ENCODE measurements around the gene ASL.
"Not testable (repeated sequence)": the region's sequence is repeated elsewhere in the genome, so short reads cannot be mapped to it uniquely, and the experiment has no call there.

ASL gene

DNA sequence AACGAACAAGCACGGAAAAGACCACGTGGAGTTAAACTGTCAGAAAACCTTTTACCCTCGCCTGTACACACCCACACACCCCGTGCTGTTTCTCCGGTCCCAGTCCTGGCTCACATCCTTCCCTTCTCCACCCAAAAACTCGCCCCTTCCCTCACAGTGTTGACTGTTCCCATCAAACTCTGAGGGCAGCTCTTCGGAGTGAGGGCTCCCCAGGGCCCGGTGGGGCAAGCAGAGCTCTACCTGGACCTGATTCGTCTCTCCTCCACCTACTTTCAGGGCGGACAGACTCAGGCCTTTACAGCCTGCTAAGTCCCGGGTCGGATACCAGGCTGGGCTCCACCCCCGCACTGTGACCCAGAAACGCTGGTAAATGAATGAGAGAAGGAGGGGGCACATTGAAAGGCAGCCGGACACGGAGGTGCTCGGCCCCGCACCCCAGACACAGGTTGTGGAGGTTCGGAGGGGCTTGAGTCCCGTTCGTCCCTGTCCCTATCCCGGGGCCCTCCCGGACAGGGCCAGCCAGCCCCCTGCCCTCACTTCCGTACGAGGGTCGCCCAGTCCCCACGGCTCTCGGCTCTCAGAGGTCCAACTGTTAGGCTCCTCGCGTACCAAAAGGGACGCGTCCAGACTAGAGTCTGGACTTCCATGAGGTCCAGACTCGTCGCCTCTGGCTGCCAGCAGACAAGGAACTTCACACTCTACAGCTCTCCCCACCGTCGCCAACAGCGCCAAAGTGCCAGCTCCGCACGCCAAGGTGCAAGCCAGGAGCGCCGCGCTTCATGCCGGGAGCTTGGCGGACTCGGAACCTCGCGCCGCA is 31.7 kb upstream of the ASL start:
- DNase-seq (ENCODE audit: insufficient read length, low spot score) (no peak), FAIRE-seq (no peak)
- TF ChIP-seq, protein P1, sequence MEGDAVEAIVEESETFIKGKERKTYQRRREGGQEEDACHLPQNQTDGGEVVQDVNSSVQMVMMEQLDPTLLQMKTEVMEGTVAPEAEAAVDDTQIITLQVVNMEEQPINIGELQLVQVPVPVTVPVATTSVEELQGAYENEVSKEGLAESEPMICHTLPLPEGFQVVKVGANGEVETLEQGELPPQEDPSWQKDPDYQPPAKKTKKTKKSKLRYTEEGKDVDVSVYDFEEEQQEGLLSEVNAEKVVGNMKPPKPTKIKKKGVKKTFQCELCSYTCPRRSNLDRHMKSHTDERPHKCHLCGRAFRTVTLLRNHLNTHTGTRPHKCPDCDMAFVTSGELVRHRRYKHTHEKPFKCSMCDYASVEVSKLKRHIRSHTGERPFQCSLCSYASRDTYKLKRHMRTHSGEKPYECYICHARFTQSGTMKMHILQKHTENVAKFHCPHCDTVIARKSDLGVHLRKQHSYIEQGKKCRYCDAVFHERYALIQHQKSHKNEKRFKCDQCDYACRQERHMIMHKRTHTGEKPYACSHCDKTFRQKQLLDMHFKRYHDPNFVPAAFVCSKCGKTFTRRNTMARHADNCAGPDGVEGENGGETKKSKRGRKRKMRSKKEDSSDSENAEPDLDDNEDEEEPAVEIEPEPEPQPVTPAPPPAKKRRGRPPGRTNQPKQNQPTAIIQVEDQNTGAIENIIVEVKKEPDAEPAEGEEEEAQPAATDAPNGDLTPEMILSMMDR (IDR thresholded peaks at IDR 0.05; ENCODE audit: insufficient read depth, missing control alignments), result no peak

DNA sequence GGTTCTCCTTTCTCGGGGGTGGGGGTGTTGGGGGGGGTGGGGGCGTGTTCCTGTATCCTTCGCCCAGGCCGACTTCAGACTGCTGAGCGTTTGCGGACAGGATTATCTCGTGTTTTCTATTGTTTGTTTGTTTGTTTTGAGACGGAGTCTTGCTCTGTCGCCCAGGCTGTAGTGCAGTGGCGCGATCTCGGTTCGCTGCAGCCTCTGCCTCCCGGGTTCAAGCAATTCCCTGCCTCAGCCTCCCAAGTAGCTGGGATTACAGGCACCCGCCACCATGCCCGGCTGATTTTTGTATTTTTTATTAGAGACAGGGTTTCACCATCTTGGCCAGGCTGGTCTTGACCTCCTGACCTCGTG is 31.1 kb upstream of the ASL start:
- not testable (repeated sequence) for FAIRE-seq; DNase-seq (ENCODE audit: insufficient read length, low spot score)

DNA sequence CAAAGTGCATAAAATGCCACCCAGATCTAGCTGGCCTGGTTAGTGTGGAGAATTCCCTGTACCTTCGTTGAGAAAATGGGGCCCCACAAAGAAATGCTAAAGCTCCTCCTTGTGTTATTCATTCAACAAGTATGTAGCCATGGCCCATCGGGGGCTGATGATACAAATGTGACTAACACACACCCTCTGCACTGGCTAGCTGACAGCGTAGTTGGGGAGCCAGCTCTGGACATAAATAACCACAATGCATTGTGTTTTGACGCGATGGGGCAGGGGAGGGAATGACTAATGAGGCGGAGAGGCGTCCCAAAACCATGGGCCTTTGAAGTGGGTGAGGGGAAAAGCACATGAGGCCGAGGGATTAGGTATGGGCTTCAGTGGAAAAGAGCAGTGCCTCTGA is 28.2 kb upstream of the ASL start:
- TF ChIP-seq, protein P1 (IDR thresholded peaks at IDR 0.05; ENCODE audit: insufficient read depth, missing control alignments), result no peak
- no peak for DNase-seq (ENCODE audit: insufficient read length, low spot score)
- FAIRE-seq, result no peak

DNA sequence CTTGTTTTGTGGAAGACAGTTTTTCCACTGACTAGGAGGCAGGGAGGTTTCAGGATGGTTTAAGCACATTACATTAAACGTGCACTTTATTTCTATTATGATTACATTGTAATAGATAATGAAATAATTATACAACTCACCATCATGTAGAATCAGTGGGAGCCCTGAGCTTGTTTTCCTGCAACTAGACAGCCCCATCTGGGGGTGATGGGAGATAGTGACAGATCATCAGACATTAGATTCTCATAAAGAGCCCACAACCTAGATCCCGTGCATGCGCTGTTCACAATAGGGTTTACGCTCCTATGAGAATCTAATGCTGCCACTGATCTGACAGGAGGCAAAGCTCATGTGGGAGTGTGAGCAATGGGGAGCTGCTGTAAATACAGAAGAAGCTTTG is 25.7 kb upstream of the ASL start:
- not testable (repeated sequence) for DNase-seq (ENCODE audit: insufficient read length, low spot score); FAIRE-seq

DNA sequence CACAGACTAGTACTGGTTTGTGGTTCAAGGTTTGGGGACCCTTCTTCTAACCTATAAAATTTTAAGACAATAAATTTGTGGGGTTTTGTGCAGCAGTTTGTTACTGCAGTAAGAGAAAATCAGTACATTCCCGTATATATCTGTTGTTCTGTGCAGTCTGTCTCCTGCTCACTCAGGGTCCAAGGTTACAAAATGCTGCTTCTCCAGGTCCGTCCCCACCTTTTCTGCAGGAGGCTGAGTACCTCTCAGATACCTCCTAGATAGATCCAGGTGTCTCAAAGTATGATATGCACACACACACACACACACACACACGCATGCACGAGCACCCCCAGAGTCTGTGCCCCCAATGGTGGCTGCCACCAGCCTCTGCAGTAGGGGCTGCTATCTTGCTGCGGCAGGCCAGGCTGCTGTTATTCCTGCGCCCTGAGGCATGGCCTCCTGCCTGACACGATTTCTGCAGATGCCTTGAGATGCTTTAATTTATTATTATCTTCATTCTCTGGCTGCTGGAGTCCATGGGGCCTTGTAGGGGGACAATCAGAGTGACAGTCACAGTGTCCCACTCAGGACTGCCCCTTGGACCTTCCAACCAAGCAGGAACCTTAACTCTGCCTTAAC is 25.2 kb upstream of the ASL start:
- no peak for DNase-seq (ENCODE audit: insufficient read length, low spot score)
- FAIRE-seq, result no peak
- TF ChIP-seq, protein P1 (IDR thresholded peaks at IDR 0.05; ENCODE audit: insufficient read depth, missing control alignments), result no peak

DNA sequence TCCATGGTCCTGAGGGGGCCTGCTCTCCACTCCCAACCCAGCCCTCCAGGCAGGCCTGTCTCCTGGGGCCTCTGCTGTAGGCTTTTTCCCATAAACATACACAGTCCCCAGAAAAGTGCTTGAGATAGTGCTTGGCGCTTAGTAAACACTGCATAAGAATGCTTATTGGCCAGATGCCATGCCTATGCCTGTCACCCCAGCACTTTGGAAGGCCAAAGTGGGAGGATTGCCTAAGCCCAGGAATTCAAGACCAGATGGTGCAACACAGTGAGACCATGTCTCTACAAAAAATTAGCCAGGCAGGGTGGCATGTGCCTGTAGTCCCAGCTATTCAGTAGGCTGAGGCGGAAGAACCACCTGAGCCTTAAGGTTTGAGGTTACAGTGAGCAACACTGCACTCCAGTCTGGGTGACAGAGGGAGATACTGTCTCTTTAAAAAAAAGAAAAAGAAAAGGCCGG is 24.6 kb upstream of the ASL start:
- TF ChIP-seq, protein P1 (IDR thresholded peaks at IDR 0.05; ENCODE audit: insufficient read depth, missing control alignments), result no peak
- FAIRE-seq (no peak), DNase-seq (ENCODE audit: insufficient read length, low spot score) (no peak)

DNA sequence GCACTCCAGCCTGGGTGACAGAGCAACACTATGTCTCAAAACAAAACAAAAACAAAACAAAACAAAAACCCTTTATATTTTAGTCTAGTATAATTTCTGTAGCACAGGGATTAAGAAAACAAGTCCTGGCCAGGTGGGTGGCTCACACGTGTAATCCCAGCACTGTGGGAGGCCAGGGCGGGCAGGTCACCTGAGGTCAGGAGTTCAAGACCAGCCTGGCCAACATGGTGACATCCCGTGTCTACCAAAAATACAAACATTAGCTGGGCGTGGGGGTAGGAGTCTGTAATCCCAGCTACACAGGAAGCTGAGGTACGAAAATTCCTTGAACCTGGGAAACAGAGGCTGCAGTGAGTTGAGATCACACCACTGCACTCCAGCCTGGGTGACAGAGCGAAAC is 23.2 kb upstream of the ASL start:
- FAIRE-seq, result no peak
- TF ChIP-seq, protein P1 (IDR thresholded peaks at IDR 0.05; ENCODE audit: insufficient read depth, missing control alignments), result no peak
- DNase-seq (ENCODE audit: insufficient read length, low spot score), result no peak

DNA sequence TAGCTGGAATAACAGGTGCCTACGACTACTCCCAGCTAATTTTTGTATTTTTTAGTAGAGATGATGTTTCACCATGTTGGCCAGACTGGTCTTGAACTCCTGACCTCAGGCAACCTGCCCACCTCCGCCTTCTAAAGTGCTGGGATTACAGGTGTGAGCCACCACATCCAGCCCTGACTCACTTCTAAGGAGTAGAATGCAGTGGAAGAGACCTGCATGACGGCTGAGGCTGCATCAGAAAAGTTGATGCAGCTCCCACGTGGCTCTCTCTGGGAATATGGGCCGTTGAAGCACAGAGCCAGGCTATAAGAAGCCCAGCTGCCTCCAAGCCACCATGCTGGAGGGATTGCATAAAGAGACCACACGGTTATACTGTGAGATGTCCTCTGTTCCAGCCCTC is 21.6 kb upstream of the ASL start:
- DNase-seq (ENCODE audit: insufficient read length, low spot score), result no peak
- TF ChIP-seq, protein P1 (IDR thresholded peaks at IDR 0.05; ENCODE audit: insufficient read depth, missing control alignments), result no peak
- no peak for FAIRE-seq

All from D721Med (cell line).